Smooth muscle cell of the pulmonary artery (primary cell): ENCODE measurements around the gene SEPTIN10. TPM values are rescaled to one million over a fixed set of nuclear protein-coding genes. Genes with fewer than 3 reads are reported as not detected.

ENCODE experiments used
- total RNA-seq: library from RNA; depleted of rRNA; stranded (reverse); fragments of >200 nt; gene quantifications from 2 replicates; pipeline ENCODE4 v1.2.3, GENCODE V29; 2014

Gene SEPTIN10
- total RNA-seq = 96.1 and 111 TPM in 2 replicates

GRCh38 chr2:109613922-109614714 is at the start of gene SEPTIN10, which contains the start of gene SOWAHC:
Gene SEPTIN10 (minus strand): TSS chr2:109613966. CDS start chr2:109613827, 139 bp downstream.
Gene SOWAHC (plus strand): TSS chr2:109614364. CDS start chr2:109614490, 126 bp downstream.

Other genes with a start within 250 kb of the SEPTIN10 start
- 13.1 and 22.6 TPM in 2 replicates for gene SOWAHC, start 398 bp upstream of the SEPTIN10 start, total RNA-seq
- 40.1 and 58.3 TPM in 2 replicates for gene RGPD5, start 180.3 kb upstream of the SEPTIN10 start, total RNA-seq